Lower leg skin (tissue), 3 donors: Measurements from ENCODE around the gene DDN.

Source experiments
- CTCF ChIP-seq, 3 donors: fragments of 450-650 bp; IDR thresholded peaks; one replicate each; pipeline ENCODE4 v1.5.1; 2016; ENCODE audit warnings: antibody characterized with exemption in 3 of 3, mild to moderate bottlenecking in 3 of 3, moderate library complexity in 2 of 3
- POLR2A ChIP-seq, 2 donors: fragments of 450-650 bp; IDR thresholded peaks; one replicate each; pipeline ENCODE4 v1.6.1; 2016 to 2017; ENCODE audit warnings: antibody characterized with exemption in 2 of 2, mild to moderate bottlenecking in 1 of 2, moderate library complexity in 1 of 2

GRCh38 chr12:49012739-49013138 lies 13.6 kb upstream of the DDN start:
- TF ChIP-seq CTCF (IDR thresholded peaks at IDR 0.05), result no peak
- no peak for TF ChIP-seq POLR2A (IDR thresholded peaks at IDR 0.05)
